Breast epithelium (tissue), 3 donors: ENCODE results near the gene GLYATL1B.
"Not testable (repeated sequence)": the region's sequence is repeated elsewhere in the genome, so short reads cannot be mapped to it uniquely, and the experiment has no call there.

Experiments used
- POLR2AphosphoS5 ChIP-seq, 3 donors: sonication (generic); formaldehyde crosslinking; IDR thresholded peaks; one replicate each; pipeline ENCODE4 v1.6.1; 2017; ENCODE audit warnings: antibody characterized with exemption in 3 of 3
- TF ChIP-seq, protein P1 (sequence below), 3 donors: fragments of 450-650 bp; IDR thresholded peaks; one replicate each; pipeline ENCODE4 v1.5.1; 2016 to 2017; ENCODE audit warnings: antibody characterized with exemption in 3 of 3, mild to moderate bottlenecking in 3 of 3, moderate library complexity in 3 of 3

DNA sequence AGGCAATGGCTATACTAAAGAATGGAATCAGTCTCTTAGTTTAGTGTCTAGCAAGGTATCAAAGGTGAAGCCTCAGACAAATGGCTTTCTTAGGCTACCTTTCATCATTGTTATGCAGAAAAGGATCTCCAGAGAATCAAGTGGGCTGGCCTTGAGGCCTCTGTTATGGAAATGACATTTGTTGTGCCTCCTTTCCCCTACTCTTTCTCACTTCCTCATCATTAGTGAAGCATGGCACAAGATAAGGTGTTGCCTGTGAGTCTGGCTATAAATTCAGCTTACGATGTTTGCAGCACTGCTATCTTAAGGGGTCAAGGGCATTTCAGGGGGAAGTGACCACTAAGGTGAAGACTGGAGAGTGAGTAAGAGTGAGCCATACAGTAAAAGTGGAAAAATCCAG lies 9.1 kb downstream of the GLYATL1B start:
- not testable (repeated sequence) for TF ChIP-seq POLR2AphosphoS5 (IDR thresholded peaks at IDR 0.05)
- TF ChIP-seq, protein P1, sequence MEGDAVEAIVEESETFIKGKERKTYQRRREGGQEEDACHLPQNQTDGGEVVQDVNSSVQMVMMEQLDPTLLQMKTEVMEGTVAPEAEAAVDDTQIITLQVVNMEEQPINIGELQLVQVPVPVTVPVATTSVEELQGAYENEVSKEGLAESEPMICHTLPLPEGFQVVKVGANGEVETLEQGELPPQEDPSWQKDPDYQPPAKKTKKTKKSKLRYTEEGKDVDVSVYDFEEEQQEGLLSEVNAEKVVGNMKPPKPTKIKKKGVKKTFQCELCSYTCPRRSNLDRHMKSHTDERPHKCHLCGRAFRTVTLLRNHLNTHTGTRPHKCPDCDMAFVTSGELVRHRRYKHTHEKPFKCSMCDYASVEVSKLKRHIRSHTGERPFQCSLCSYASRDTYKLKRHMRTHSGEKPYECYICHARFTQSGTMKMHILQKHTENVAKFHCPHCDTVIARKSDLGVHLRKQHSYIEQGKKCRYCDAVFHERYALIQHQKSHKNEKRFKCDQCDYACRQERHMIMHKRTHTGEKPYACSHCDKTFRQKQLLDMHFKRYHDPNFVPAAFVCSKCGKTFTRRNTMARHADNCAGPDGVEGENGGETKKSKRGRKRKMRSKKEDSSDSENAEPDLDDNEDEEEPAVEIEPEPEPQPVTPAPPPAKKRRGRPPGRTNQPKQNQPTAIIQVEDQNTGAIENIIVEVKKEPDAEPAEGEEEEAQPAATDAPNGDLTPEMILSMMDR (IDR thresholded peaks at IDR 0.05), result not testable (repeated sequence)
